ENCODE data around the gene MMD.
"Not testable (repeated sequence)": the region's sequence is repeated elsewhere in the genome, so short reads cannot be mapped to it uniquely, and the experiment has no call there.

MMD gene

DNA sequence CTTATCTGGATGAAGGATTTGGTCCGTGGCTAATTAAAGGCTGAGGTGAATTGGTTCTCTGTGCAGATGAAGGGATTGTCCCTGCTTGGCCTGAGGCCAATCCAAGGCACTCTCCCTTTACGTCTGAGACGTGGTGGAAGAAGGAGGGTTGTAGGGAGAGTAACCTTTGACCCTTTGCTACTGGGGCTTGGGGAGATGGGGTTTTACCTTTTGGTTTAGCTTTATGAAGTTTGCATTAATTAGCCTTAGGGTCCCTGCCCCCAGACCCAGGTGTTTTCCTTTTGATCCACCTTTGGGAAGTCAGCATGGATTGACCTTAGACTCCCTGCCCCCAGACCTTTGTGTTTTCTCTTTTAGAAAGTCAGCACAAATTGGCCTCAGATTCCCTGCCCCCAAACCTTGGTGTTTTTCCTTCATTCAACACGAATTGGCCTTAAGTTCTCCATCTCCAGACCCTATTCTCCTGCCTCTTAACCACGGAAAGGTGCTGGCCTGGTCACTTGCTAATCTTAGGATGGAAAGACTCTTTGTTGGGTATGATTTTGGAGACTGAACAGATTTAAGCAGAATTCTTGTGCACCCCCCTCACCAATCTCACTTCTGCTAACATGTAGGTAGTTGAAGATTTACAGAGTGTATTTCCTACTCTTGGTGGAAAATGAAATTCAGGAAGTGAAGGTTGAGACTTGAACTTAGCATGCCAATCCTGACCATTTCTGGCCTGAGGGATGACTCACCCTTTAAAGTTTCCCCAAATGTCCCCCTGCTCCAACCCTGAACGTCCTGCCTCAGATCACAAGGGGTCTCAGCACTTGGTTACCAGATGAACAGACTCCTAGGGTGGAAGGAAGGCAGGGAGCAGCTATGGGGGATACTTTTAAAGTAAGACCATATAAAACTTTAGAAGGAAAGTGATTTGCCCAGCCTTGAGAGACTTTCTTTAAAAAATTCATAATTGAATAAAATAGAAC, 23.1 kb upstream of the MMD start:
- no peak for DNase-seq (ENCODE audit: low read depth in 2 of 2)

DNA sequence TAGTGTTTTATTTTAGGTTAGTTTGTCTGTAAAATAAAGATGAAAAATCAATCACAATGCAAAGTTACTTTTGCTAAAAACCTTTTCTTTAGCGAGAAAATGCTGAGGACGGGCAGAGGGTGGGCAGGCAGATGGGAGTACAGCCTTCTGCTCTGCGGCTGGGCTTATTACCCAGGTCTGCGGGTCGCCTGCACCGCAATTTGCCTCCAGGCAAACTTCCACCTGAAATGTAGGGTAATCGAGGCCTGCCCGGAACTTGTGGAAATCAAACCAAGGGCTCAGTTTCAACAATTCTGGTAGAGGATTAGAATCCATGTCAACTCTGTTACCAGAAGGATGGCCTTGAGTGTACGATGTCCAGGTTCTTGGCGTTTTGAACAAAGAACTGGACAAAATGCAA, 22.3 kb upstream of the MMD start:
- no peak for DNase-seq (ENCODE audit: low read depth in 2 of 2)

DNA sequence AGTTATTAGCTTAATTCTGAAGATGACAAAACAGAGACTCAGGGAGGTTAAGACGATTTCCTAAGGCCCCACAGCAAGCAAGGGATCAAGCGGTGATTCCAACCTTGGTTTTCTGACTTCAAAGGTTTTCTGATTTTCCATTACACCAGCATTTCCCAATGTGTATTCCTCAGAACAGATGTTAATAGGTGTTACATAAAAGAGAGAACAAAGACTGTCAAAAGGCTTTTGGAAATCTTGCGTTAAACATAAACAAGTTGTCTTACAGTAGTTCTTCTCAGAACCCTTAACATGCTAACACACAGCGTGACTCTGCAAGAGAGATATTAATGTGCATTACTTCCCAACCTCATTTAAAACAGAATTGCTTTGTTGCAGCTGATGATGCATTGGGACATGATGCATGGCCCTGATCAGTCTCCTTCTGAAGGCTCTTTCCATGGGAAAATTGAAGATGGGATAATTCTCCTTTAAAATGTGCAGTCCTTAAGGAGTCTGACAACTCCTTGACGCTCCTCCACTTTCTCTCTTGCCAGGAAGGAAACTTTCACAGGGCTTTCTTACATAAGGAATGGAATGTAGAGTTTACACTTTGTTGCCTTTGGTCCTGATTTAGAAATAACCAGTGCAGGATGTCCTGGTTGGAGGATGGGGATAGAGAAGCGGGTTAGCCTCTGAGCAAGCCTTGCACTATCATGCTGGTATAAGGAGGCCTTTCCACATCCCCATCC, 21.5 kb upstream of the MMD start:
- no peak for DNase-seq (ENCODE audit: low read depth in 2 of 2)

DNA sequence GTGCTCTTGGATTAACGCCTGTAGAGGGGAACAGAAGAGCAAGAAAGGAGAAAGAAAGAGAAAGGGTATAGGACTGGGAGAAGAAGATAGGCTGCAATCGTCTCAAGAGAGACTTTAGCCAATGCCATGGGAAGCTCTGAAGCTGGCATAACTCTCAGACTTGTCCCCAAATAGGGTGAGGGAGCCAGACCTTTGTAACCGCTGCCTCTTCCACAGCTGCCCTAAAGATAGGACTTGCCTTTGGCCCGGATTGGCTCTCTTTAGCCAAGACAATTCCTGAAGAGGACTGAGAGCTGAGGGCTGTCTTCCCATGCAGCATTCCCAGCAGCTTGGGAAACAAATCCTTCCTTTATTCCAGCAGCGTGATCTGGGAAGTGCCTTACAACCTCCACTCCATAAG, 20.8 kb upstream of the MMD start:
- no peak for DNase-seq (ENCODE audit: low read depth in 2 of 2)

DNA sequence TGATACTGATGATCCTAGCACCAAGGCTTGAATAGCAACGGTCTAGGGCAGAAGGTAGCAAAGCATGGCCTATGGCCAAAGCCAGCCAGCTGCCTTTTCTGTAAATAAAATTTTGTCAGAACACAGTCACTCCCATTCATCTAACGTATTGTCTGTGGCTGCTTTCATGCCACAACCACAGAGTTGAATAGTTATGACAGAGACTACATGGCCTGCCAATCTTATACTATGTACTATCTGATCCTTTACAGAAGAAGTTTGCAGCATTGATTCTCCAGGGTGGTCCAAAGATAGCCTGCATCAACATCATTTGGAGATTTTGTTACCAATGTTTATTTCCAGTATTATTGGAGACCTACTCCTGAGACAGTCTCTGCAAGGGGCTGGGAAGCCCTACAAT, 19.9 kb upstream of the MMD start:
- no peak for DNase-seq (ENCODE audit: low read depth in 2 of 2)

DNA sequence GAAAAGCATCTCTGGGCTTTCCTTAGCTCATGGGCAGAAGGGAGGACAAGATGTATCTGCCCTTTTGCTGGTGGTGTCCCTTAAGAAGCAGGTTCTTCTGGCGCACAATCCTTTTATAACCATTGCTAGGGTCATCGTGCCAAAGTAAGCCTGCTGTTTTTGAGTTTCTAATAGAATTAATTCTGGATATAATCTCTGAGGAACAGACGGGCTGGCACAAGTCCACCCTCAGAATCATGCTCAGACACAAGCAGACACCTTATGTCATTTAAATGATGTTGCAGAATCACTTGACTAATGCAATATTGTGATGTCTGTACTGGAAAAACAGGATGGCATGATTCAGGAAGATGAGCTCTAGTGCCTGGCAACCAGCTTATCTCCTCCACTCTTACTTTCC, 18.8 kb upstream of the MMD start:
- no peak for DNase-seq (ENCODE audit: low read depth in 2 of 2)

DNA sequence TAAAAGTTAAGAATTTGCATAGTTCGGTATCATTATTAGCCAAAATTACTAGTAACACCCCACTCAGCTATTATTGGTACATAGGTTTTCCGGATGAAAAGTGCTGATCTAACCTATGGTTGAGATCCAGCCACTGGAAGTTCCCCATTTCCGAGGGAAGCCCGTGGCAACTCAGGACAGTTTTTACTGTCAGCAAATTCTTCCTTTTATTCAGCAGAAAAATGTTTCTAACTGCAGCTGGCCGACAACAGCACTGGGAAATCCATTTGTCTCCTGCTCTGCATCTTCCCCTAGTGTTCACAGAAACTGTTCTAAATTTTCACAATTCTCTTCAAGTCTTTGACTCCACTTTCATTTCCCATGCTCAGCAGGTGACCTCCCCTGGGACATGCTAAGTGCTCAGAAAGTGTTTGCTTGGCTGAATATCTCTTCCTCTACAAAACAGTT, 15.5 kb upstream of the MMD start:
- no peak for DNase-seq (ENCODE audit: low read depth in 2 of 2)

DNA sequence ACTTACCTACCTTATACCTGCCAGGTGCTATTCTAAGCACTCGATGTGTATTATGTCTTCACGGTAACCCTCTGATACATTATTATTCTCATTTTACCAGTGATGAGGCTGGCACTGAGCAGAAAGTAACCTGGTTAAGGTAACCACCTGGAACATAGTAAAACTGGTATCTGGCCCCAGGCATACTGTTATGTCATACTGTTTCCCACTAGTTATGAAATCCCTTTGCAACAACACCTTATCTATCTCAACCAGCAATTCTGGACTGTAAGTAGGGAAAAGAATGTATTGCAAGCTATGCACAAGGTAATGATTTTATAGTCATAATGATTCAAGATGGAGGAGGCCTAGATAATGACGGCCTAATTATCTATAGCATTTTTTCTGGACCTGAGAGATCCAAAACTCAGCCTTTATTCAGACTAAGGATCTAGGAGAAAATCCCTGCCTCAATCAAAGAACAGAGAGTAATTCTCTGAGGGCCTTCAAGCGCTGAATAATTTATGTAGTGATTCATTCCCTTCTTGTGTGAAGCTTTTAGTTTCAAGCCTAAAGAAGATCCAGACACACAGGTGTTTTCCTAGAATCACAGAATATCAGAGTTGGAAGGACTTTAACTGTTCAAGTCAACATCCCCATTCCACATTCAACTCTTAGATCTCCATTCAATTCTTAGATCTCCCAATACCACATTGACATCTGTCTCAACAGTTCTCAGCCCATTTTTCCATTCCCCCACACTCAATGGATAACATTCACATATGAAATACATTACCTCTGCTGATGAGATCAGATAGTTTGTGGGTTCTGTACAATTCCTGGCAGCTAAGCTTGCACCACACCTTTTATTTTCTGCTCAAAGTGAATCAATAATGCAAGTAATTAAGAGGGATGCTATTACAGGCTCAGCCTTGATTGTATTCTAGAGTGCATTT, 14.9 kb upstream of the MMD start:
- DNase-seq (ENCODE audit: low read depth in 2 of 2) = no peak

DNA sequence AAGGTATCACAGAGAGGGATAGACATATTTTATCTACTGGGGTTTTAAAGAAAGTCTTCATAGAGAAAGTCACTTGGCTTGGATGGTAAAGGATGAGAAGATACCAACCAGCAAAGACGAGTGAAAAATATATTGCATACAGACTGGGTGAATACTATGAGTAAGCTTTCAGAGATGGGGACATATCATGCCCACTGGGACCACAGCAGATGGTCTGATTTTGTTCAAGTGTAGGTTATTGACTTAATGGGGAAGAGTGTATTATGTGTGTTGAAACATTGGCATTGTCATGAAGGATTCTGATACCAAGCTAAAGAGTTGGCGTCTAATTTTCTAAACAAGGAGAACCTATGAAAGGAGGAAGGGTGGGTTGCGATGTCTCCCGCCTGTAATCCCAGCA, 13.8 kb upstream of the MMD start:
- DNase-seq (ENCODE audit: low read depth in 2 of 2) = no peak

DNA sequence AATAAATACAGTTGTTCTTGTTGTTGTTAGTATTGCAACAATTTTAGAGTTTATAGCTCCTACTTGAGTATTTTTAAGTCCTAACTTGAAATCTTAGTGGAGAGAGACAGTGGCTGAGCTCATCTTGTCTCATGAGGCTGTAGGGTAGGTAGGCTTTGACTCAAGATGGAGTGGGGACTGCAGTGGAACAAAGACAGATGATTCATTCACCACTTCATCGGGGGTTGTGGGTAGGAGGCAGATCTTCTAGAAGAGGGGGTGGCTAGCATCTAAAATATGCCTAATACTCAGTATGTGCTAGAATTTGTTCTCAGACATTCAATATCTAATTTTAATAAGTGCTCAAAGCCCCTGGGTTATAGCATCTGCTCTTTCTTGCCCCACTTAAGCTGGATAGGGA, 13.1 kb upstream of the MMD start:
- no peak for DNase-seq (ENCODE audit: low read depth in 2 of 2)

DNA sequence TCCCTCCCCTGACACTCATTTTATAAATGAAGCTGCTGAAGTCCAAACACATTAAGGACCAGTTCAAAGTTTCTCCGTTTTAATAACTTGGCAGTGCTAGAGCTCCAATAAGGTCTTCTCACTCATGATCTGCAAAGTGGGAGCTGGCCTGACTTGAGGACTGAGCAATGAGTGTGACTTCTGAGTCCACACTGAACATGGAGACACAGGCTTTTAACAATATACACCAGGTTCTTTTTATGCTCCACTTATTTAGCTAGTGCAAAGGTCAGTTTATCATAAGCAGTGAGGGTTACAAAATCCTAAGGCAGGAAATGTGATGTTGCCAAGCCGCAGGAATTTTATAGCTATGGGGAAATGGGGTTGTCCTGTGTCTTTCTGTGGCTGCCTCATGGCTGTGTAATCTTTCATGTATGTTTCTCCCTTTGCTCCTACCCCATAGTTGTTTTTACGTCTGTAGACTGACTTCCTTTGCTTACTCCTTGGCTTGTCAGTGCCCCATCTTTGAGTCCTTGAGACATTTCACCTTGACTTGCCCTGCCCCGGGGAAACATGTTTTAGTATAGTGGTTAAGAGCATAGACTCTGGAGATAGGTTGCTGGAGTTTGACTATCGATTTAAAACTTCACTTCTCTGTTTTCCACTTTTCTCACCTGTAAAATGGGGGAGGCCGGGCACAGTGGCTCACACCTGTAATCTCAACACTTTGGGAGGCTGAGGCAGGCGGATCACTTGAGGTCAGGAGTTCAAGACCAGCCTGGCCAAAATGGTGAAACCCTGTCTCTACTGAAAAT, 12.2 kb upstream of the MMD start:
- DNase-seq (ENCODE audit: low read depth in 2 of 2) = no peak

DNA sequence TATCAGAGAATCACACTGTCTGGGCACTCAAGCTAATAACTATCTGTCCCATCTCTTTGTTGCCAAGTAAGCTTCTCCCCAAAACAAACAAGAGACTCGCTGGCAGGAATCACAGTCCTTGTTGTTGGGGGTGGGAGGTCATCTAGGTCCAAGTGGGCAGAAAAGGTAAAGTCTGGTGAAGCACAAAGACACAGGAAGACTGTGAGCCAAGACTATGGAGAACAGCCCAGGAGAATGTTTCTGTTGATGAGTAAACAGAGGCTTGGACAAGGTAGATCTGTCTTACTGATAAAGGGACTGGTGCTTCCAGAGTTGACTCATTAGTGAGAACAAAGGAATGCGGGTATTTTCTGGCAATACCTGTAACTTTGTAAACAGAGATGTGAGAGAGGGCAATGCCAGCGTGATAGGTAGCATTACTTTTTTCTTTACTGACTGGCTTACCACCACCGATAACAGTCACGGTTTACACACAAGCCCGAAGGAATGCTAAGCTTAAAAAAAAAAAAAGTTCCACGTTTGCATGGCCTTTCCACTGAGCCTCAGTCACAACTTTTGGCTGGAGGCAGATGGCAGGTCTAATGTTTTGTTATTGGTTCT, 11.5 kb upstream of the MMD start:
- no peak for DNase-seq (ENCODE audit: low read depth in 2 of 2)

DNA sequence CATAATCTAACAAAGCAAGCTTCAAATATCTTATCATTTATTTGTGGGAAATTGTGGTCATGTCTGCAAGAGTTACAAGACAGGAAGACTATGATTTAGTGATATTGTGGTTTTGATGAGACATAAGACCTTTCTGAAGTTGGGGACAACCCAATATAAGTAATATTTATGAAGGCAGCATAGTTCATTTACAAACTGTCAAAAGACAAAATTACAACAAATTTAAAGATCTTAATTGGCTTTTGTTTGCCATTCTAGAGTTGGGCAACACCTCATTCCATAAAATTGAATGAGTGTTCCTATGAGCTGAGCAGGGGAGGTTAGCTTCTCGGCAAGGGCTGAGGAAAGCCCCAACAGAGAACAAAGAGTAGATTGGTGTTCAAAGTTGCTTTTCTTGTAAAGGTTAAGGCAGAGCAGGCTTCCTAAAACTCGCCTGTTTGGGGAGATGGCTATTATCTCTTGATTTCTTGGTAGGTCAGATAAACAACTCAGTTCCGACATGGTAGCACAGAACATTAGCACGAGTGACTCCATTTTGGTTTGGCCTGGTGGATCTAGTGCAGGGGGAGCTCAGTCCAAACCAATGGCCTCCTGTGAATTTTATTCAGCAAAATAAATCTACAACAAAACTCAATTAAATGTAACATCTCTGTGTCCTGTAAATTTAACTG, 10.9 kb upstream of the MMD start:
- DNase-seq (ENCODE audit: low read depth in 2 of 2) = no peak

DNA sequence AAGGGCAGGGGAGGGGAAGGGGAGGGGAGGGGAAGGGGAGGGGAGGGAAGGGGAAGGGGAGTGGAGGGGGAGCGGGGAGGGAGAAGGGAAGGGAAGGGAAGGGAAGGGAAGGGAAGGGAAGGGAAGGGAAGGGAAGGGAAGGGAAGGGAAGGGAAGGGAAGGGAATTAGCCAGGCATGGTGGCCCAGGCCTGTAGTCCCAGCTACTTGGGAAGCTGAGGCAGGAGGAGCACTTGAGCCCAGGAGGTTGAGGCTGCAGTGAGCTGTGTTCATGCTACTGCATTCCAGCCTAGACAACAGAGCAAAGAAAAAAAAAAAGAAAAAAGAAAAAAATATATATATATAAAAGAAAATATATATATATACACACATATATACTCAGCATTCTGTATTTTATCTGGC, 10.3 kb upstream of the MMD start:
- DNase-seq (ENCODE audit: low read depth in 2 of 2) = not testable (repeated sequence)

DNA sequence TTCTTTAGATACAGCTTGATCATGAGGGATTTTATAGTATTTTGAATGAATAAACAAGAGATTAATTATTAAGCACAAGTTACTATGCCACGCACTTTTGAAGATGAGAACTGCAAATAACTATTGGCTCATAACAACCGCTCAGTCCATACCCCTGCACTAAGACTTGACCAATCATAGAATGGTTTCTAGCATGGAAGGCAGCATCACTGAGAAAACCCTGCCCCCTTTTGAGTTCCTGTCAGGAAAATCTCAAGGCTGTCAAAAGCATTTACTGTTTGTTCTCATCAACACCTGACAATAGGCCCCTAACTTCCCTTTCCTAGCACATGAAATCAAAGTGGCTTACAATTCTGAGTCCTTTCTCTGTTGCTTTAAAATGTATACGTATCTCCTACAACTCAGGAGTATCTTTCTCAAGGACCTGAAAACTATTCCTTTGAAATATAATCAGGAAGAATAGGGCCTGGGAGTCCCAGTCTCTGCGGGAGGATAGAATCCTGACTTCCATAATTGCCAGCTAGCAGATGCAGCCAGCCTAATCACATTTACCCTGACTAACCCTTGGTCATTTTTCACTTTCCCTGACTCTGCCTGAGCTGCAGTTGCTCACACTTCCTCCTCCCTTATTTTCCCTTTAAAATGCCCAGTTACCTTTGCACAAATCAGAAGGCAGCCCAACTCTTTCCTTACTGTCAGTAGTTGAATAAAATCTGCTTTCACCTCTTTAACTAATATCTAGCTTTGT, 9.1 kb upstream of the MMD start:
- DNase-seq (ENCODE audit: low read depth in 2 of 2) = no peak

DNA sequence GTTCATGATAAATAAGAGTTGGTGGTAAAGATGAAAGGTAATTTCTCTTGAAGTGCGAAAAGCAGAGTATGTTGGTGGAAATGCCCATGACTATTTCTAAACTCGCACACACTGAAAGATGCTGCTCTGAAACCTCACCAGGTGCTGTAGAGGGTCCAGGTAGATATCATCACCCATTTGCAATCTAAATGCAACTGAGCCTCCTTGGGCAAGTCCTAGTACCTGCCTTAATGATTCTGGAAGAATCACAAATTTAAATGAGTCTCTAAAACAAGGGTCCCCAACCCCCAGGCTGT, 5.9 kb upstream of the MMD start:
- DNase-seq (ENCODE audit: low read depth in 2 of 2) = no peak

DNA sequence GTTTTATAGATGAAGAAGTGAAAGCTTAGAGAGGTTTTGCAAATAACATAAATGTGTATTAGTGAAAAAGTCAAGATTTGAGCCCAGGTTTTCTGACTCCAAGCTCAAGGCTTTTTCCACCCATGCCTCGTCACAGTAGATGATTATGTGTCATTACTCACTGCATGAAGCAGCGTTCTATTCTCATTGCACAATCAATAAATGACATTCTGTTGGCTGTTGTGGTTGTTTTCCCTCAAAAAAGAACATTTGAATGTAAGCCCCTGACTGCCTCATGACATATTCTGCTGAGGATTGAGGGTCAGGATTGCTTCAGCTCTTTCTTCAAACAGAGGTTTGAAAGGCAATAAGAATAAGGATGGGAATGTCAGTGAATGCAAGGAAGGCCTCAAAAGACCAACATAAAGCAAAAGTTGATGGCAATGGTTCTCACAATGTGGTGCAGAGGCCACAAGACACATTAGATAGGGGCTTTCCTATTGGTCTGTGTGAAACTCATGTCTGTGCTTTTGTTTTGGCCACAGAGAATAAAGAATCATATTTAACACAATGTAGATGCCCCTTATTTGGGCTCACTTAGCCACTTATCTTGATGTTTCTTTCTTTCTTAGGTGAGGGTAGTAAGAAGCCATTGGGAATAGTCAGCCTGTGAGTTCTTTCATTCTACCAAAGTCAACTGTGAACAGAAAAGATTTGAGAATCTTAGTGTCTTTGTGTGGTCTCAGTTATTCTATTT, 5.4 kb upstream of the MMD start:
- DNase-seq (ENCODE audit: low read depth in 2 of 2) = no peak

DNA sequence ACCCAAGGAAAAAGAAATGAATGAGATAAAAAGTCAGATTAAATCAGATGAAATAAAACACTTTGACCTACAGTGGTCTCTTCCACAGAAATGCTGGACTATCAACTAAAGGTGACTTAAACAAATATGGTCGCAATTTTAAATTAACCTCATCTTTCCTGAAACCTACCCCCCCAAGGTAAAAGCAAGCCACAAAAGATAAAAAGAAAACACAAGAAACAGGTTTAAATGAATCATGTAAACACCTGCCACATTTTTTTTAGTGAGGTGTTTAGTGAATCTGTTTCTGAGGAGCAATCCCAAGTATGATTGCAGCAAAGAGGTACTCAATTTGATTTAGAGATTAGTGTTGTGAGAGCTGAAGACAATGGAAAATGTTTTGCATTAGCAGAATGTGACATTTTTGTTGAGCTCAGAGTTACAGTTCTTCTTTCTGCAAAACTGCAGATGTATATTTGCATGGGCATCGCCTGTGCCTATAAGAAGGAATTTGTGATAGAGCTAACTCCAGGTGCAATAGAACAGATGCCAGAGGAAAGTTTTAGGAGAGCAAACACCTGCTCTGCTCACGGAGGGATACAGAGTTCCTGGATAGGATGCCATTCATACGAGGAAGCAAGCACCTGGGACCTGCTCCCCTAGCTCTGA, 3.4 kb upstream of the MMD start:
- no peak for DNase-seq (ENCODE audit: low read depth in 2 of 2)
